HCT116 (cell line): ENCODE results near the gene MTHFD2L. TPM values are rescaled to one million over a fixed set of nuclear protein-coding genes. Genes with fewer than 3 reads are reported as not detected.

ENCODE experiments used
- ATAC-seq: fragments of 200-7000 bp; cut with Tn5 transposase; 2 replicates; pipeline ENCODE4 v1.9.1; 2020; ENCODE audit warnings: mild to moderate bottlenecking, moderate library complexity
- BruUV-seq: library from RNA; stranded (reverse); fragments of 400-500 nt; replicated peaks from 2 replicates; lab custom pipeline; 2021; lab: Mats Ljungman, UMichigan
- CTCF ChIA-PET: fragments of 300-600 bp; sonication (Branson Sonifier 250); formaldehyde crosslinking; loops from one replicate; lab custom pipeline; 2021; ENCODE audit warnings: antibody characterized with exemption; lab: Charles Lee
- POLR2A ChIA-PET: fragments of 300-600, 350-600 bp; sonication (Branson Sonifier 250); formaldehyde crosslinking; loops from one replicate; lab custom pipeline; 2021; ENCODE audit warnings: antibody characterized with exemption; lab: Charles Lee
- RAD21 ChIA-PET, 2 experiments: fragments of 300-600 bp; sonication (Branson Sonifier 250); formaldehyde crosslinking; loops; one replicate each; lab custom pipeline; 2023; ENCODE audit warnings: low total read pairs in 2 of 2; ENCODE audit not compliant: uncharacterized antibody in 2 of 2, unreplicated experiment in 2 of 2, low non-redundant PET in 1 of 2; lab: Charles Lee
- DNase-seq: peaks from one replicate; pipeline ENCODE4 v3.0.0-alpha.2; 2010; ENCODE audit warnings: low read depth, low spot score
- H2AFZ ChIP-seq: fragments of 200-600 bp; shearing (Covaris generic), sonication (generic); 2 replicates; pipeline ENCODE4 v1.6.1; 2017; ENCODE audit warnings: low read depth, mixed run types, mixed read lengths, antibody characterized with exemption, low read length; ENCODE audit not compliant: poor library complexity, severe bottlenecking
- H3K27ac ChIP-seq: 2 replicates; pipeline ENCODE4 v1.5.1; 2012; ENCODE audit warnings: low read depth, low read length
- H3K27me3 ChIP-seq: fragments of 200-600 bp; sonication (generic); 2 replicates; pipeline ENCODE4 v1.6.1; 2016; ENCODE audit warnings: mixed run types, low read length, mixed read lengths; ENCODE audit not compliant: insufficient read depth
- H3K36me3 ChIP-seq, 2 experiments: fragments of 200-500 bp in 1 of 2; fragments of 200-600 bp in 1 of 2; sonication (Bioruptor generic) in 1 of 2; sonication (generic) in 1 of 2; 2 replicates each; pipeline versions ENCODE4 v1.5.1 to v1.6.1; 2014 to 2016; ENCODE audit warnings: low read length in 2 of 2, inconsistent platforms in 1 of 2, mixed read lengths in 1 of 2, mixed run types in 1 of 2; ENCODE audit not compliant: insufficient read depth in 2 of 2, control insufficient read depth in 1 of 2
- H3K4me1 ChIP-seq, 2 experiments: fragments of 200-600 bp in 1 of 2; sonication (generic) in 1 of 2; 2 replicates each; pipeline versions ENCODE4 v1.5.1 to v1.6.1; 2012 to 2017; ENCODE audit warnings: low read length in 2 of 2, inconsistent platforms in 1 of 2, mild to moderate bottlenecking in 1 of 2, mixed read lengths in 1 of 2, mixed run types in 1 of 2, moderate library complexity in 1 of 2; ENCODE audit not compliant: insufficient read depth in 2 of 2, control insufficient read depth in 1 of 2
- H3K4me2 ChIP-seq: fragments of 200-600 bp; sonication (generic); 2 replicates; pipeline ENCODE4 v1.6.1; 2017; ENCODE audit warnings: mixed run types, low read length, mixed read lengths
- H3K4me3 ChIP-seq, 2 experiments: fragments of 200-600 bp in 1 of 2; sonication (generic) in 1 of 2; replicated peaks in 1 of 2; 2 replicates each; pipeline ENCODE4 v1.5.1; 2011 to 2016; ENCODE audit warnings: low read length in 2 of 2, control low read depth in 1 of 2, low read depth in 1 of 2, mild to moderate bottlenecking in 1 of 2, mixed read lengths in 1 of 2, mixed run types in 1 of 2
- H3K79me2 ChIP-seq: fragments of 200-600 bp; sonication (generic); 2 replicates; pipeline ENCODE4 v1.6.1; 2017; ENCODE audit warnings: mild to moderate bottlenecking, mixed run types, low read length, moderate library complexity, mixed read lengths; ENCODE audit not compliant: insufficient read depth
- H3K9ac ChIP-seq: fragments of 200-600 bp; sonication (generic); 2 replicates; pipeline ENCODE4 v1.6.1; 2016; ENCODE audit warnings: low read length, mixed read lengths
- H3K9me2 ChIP-seq: fragments of 200-600 bp; sonication (generic), shearing (Covaris generic); 2 replicates; pipeline ENCODE4 v1.6.1; 2017; ENCODE audit warnings: mixed run types, mild to moderate bottlenecking, moderate library complexity; ENCODE audit not compliant: insufficient read depth
- H3K9me3 ChIP-seq, 2 experiments: fragments of 200-500 bp in 1 of 2; fragments of 200-600 bp in 1 of 2; sonication (Bioruptor generic) in 1 of 2; sonication (generic) in 1 of 2; 2 replicates each; pipeline ENCODE4 v1.6.1; 2014 to 2017; ENCODE audit warnings: low read length in 2 of 2, mixed read lengths in 2 of 2, inconsistent platforms in 1 of 2, low read depth in 1 of 2, mild to moderate bottlenecking in 1 of 2, mixed run types in 1 of 2, moderate library complexity in 1 of 2; ENCODE audit not compliant: control insufficient read depth in 1 of 2, insufficient read depth in 1 of 2
- H4K20me1 ChIP-seq: fragments of 200-600 bp; sonication (generic), shearing (Covaris generic); 2 replicates; pipeline ENCODE4 v1.6.1; 2017; ENCODE audit warnings: mixed run types, mild to moderate bottlenecking, moderate library complexity; ENCODE audit not compliant: insufficient read depth
- EGR1 ChIP-seq: IDR thresholded peaks from 2 replicates; pipeline ENCODE4 v1.6.1; 2012; ENCODE audit warnings: low read depth
- ELF1 ChIP-seq: IDR thresholded peaks from 2 replicates; pipeline ENCODE4 v1.6.1; 2012; ENCODE audit warnings: low read depth, borderline replicate concordance
- JUND ChIP-seq: IDR thresholded peaks from 2 replicates; pipeline ENCODE4 v1.6.1; 2012
- POLR2A ChIP-seq: IDR thresholded peaks from 2 replicates; pipeline ENCODE4 v1.7.0; 2011; ENCODE audit warnings: borderline replicate concordance; ENCODE audit not compliant: insufficient read depth, insufficient read length; ENCODE audit errors: extremely low read depth
- RAD21 ChIP-seq: IDR thresholded peaks from 2 replicates; pipeline ENCODE4 v1.6.1; 2012; ENCODE audit warnings: low read depth, mild to moderate bottlenecking
- SIN3A ChIP-seq: IDR thresholded peaks from 2 replicates; pipeline ENCODE4 v1.6.1; 2012; ENCODE audit warnings: low read depth
- TCF7L2 ChIP-seq: IDR thresholded peaks from 2 replicates; pipeline ENCODE4 v1.7.0; 2011; ENCODE audit warnings: borderline replicate concordance, inconsistent platforms; ENCODE audit not compliant: insufficient read depth, insufficient read length; ENCODE audit errors: extremely low read depth
- ZNF274 ChIP-seq: fragments of 200-500 bp; sonication (Bioruptor generic); IDR thresholded peaks from 2 replicates; pipeline ENCODE4 v1.6.1; 2014; ENCODE audit warnings: mild to moderate bottlenecking, low read depth, low read length, inconsistent platforms
- intact Hi-C: fragments of 100-400 bp; cut with micrococcal nuclease; formaldehyde crosslinking; loops from 2 replicates; pipeline ENCODE4 v1.10.0; 2022
- total RNA-seq: library from RNA; stranded (reverse); gene quantifications from one replicate; pipeline ENCODE4 v1.2.1, GENCODE V29; 2021; ENCODE audit not compliant: unreplicated experiment
- TF ChIP-seq, protein P1 (sequence below), 3 experiments: fragments of 200-600 bp in 1 of 3; sonication (generic) in 1 of 3; IDR thresholded peaks in 2 of 3; conservative IDR thresholded peaks in 1 of 3; 2 replicates each; pipeline ENCODE4 v1.5.1; 2012 to 2017; ENCODE audit warnings: low read depth in 2 of 3, low read length in 2 of 3, antibody characterized with exemption in 1 of 3, borderline replicate concordance in 1 of 3, control low read depth in 1 of 3, mild to moderate bottlenecking in 1 of 3, mixed read lengths in 1 of 3, mixed run types in 1 of 3, moderate library complexity in 1 of 3; ENCODE audit not compliant: insufficient read depth in 1 of 3

MTHFD2L gene
- total RNA-seq, 1 experiment from 2014 or later, result 15.0 TPM

DNA sequence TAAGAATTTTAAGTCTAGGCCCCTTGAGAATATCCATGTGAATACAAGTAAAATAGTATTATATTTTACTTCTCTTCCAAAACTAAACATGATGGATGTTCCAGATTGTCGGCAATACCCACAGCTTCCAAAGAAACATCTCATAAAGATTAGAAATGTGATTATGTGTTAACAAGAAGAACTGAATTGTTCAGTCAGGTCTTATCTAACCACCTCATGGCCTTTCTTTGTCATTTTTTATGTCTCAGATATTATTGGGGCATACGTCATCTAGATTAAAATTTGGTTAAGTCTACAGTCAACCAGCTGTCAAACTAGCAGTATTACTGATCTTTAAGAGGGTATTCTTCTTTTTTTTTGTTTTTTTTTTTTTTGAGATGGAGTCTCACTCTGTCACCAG, 160.4 kb downstream of the MTHFD2L start:
- ChIA-PET CTCF (interaction anchor here (1.1 to 2.7 kb wide), 4 partner anchors 10 to 353 kb away, joined by 3 to 16 read pairs (median 6); partner anchors contain the start of gene EPGN), RAD21 (interaction anchor here (0.7 kb wide), 2 partner anchors 130 to 147 kb away, joined by 3 to 4 read pairs; no protein-coding TSS in a partner anchor), POLR2A (interaction anchor here (1.0 to 1.4 kb wide), 2 partner anchors 47 to 127 kb away, joined by 3 read pairs; partner anchors contain the start of genes AREG and EREG)
- no peak overlapping the region for H3K4me2 ChIP-seq
- H3K36me3 ChIP-seq, result no peaks in the 10 kb centered on the region; a peak in 1 of 4 replicates
- no peak overlapping the region for H3K9ac ChIP-seq
- H2AFZ ChIP-seq, result no peak overlapping the region
- ATAC-seq (no peak), DNase-seq (no peak)
- intact Hi-C loops, result loop anchor here (10.0 kb wide), 1 partner anchor 283 kb away; the partner anchor contains the start of gene CXCL3
- H3K9me2 ChIP-seq, result no peaks in the 10 kb centered on the region
- no peak overlapping the region for H3K4me3 ChIP-seq
- no peak overlapping the region for H3K27ac ChIP-seq
- no TSS peak for BruUV-seq
- no peaks in the 10 kb centered on the region for H3K27me3 ChIP-seq
- TF ChIP-seq EGR1 (no peak), TCF7L2 (no peak), RAD21 (no peak), SIN3A (no peak), POLR2A (no peak), ZNF274 (no peak), JUND (no peak), ELF1 (no peak)
- TF ChIP-seq, protein P1, sequence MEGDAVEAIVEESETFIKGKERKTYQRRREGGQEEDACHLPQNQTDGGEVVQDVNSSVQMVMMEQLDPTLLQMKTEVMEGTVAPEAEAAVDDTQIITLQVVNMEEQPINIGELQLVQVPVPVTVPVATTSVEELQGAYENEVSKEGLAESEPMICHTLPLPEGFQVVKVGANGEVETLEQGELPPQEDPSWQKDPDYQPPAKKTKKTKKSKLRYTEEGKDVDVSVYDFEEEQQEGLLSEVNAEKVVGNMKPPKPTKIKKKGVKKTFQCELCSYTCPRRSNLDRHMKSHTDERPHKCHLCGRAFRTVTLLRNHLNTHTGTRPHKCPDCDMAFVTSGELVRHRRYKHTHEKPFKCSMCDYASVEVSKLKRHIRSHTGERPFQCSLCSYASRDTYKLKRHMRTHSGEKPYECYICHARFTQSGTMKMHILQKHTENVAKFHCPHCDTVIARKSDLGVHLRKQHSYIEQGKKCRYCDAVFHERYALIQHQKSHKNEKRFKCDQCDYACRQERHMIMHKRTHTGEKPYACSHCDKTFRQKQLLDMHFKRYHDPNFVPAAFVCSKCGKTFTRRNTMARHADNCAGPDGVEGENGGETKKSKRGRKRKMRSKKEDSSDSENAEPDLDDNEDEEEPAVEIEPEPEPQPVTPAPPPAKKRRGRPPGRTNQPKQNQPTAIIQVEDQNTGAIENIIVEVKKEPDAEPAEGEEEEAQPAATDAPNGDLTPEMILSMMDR (IDR thresholded peaks at IDR 0.05 in 2 of 3, conservative IDR thresholded peaks at IDR 0.05 in 1 of 3; ENCODE audit: borderline replicate concordance in 1 of 3, insufficient read depth in 1 of 3, low read depth in 2 of 3, low read length in 2 of 3), result no peak
- no peaks in the 10 kb centered on the region for H3K9me3 ChIP-seq
- H4K20me1 ChIP-seq, result no peaks in the 10 kb centered on the region
- H3K79me2 ChIP-seq, result peaks cover 7% of the 10 kb centered on the region; the same call in 1 of the 2 replicates
- peaks cover 27 to 42% of the 10 kb centered on the region in 2 experiments for H3K4me1 ChIP-seq
